Progenitor cell of endocrine pancreas (in vitro differentiated cells): ENCODE data around the gene LYPD6B. TPM values are rescaled to one million over a fixed set of nuclear protein-coding genes. Genes with fewer than 3 reads are reported as not detected.

Experiments
- DNase-seq: peaks from one replicate; pipeline ENCODE4 v3.0.0; 2021; ENCODE audit warnings: low spot score; ENCODE audit not compliant: unreplicated experiment
- H3K27ac Mint-ChIP-seq: 2 replicates; pipeline ENCODE4 v1.8.0; 2021; ENCODE audit warnings: mild to moderate bottlenecking, moderate library complexity, mixed read lengths
- H3K27me3 Mint-ChIP-seq: 2 replicates; pipeline ENCODE4 v1.8.0; 2021; ENCODE audit warnings: mixed read lengths
- H3K36me3 Mint-ChIP-seq: 2 replicates; pipeline ENCODE4 v1.8.0; 2022; ENCODE audit warnings: mixed read lengths; ENCODE audit not compliant: insufficient read depth
- H3K4me1 Mint-ChIP-seq: 2 replicates; pipeline ENCODE4 v1.8.0; 2021; ENCODE audit warnings: low read depth, mixed read lengths
- H3K4me3 Mint-ChIP-seq: 2 replicates; pipeline ENCODE4 v1.8.0; 2021; ENCODE audit warnings: low read depth, mild to moderate bottlenecking, moderate library complexity, mixed read lengths
- H3K9me3 Mint-ChIP-seq: 2 replicates; pipeline ENCODE4 v1.8.0; 2021; ENCODE audit warnings: low read depth, mixed read lengths
- total RNA-seq: library from RNA; stranded (reverse); gene quantifications from 2 replicates; pipeline ENCODE4 v1.2.1, GENCODE V29; 2021
- TF ChIP-seq, protein P1 (sequence below): fragments of 200-600 bp; sonication (generic); IDR thresholded peaks from one replicate; pipeline ENCODE4 v1.5.0; 2021; ENCODE audit warnings: antibody characterized with exemption, mild to moderate bottlenecking; ENCODE audit not compliant: unreplicated experiment

LYPD6B gene
- total RNA-seq, 1 donor from 2014 or later: 140 TPM

DNA sequence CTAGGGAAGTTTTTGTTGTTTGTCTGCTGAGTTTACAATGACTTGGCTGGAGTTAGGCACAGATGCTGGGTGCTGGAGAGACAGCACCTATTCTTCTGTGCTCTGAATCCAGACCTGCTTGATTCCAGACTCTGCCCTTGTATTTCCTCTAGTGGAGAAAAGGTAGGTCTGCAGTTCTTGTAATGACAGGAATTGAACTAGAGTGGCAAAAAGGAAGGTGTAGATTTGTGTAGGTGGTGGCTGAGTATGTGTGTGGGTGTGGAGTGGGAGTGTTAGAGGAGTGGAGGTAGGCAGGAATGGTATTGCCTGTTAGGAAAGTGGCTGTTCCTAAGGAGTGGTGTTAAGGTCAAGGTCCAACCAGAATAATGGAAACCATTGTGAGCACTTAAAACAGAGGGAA is 220.0 kb downstream of the LYPD6B start:
- peaks cover 22% of the 10 kb centered on the region for H3K4me1 Mint-ChIP-seq
- peaks cover 30% of the 10 kb centered on the region for H3K9me3 Mint-ChIP-seq
- H3K36me3 Mint-ChIP-seq: peaks cover 8% of the 10 kb centered on the region
- DNase-seq: no peak
- no peak overlapping the region for H3K27ac Mint-ChIP-seq
- TF ChIP-seq, protein P1, sequence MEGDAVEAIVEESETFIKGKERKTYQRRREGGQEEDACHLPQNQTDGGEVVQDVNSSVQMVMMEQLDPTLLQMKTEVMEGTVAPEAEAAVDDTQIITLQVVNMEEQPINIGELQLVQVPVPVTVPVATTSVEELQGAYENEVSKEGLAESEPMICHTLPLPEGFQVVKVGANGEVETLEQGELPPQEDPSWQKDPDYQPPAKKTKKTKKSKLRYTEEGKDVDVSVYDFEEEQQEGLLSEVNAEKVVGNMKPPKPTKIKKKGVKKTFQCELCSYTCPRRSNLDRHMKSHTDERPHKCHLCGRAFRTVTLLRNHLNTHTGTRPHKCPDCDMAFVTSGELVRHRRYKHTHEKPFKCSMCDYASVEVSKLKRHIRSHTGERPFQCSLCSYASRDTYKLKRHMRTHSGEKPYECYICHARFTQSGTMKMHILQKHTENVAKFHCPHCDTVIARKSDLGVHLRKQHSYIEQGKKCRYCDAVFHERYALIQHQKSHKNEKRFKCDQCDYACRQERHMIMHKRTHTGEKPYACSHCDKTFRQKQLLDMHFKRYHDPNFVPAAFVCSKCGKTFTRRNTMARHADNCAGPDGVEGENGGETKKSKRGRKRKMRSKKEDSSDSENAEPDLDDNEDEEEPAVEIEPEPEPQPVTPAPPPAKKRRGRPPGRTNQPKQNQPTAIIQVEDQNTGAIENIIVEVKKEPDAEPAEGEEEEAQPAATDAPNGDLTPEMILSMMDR: peak; percentile 20
- H3K4me3 Mint-ChIP-seq: no peak overlapping the region
- no peaks in the 10 kb centered on the region for H3K27me3 Mint-ChIP-seq

DNA sequence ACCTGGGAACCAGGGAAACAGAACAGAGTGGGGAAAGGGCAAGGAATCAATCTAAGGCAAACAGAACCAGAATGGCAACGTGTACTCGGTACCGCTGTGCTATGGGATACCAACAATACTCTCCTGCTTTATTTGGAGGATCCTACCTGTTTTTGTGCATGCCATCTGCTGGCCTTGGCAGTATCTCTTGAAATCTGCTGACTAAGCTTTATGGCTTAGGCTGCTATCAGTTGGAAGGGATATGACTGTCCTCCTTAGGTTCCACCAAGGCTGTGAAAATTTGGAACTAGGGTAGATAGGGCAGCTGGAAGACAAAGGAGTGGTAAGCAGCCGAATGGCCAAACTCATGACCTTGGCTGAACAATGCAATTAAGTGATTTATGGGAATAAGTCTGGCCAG is 220.6 kb downstream of the LYPD6B start:
- no peak overlapping the region for H3K4me3 Mint-ChIP-seq

DNA sequence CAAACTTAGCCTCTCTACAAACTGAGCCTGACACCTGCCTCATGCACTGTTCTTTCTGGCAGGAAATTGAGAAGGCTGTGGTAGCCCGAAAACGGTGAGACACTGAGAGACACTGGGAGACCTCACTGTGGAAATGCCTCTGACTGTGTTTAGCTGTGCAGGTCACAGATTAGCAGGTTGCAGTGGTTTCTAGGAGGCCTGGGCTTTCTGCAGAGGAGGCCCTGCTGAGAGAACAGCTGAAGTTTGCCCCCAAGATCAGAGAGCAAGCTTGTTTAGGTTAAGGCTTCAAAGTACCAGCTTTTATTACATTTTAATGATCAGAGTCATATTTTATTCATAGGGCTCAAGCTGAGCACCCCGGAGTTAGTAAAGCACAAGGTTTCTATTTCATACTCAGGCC is 223.2 kb downstream of the LYPD6B start:
- peak overlapping the region; percentile 60 for H3K27ac Mint-ChIP-seq
- no peaks in the 10 kb centered on the region for H3K27me3 Mint-ChIP-seq

More for the DNA sequence above, 220.6 kb downstream of the LYPD6B start:
- H3K27me3 Mint-ChIP-seq: no peaks in the 10 kb centered on the region
- H3K9me3 Mint-ChIP-seq: peaks cover 24% of the 10 kb centered on the region
- TF ChIP-seq, protein P1: no peak
- peaks cover 22% of the 10 kb centered on the region for H3K4me1 Mint-ChIP-seq
- H3K27ac Mint-ChIP-seq: no peak overlapping the region
- H3K36me3 Mint-ChIP-seq: peaks cover 8% of the 10 kb centered on the region
- DNase-seq: no peak

More for the DNA sequence above, 223.2 kb downstream of the LYPD6B start:
- Mint-ChIP-seq H3K4me3 (no peak overlapping the region), H3K36me3 (peaks cover 3% of the 10 kb centered on the region), H3K4me1 (peaks cover 22% of the 10 kb centered on the region), H3K9me3 (peaks cover 6% of the 10 kb centered on the region)
- TF ChIP-seq, protein P1: no peak
- no peak for DNase-seq

Other genes with a start within 250 kb of the LYPD6B start
- 26.8 and 27.3 TPM in 2 replicates for gene KIF5C, start 163.5 kb upstream of the LYPD6B start, total RNA-seq